H1 (cell line): Measurements from ENCODE around the gene OBP2B. TPM values are rescaled to one million over a fixed set of nuclear protein-coding genes. Genes with fewer than 3 reads are reported as not detected.

Experiments used
- ASH2L ChIP-seq: fragments of 200-600, 300-600 bp; sonication (generic); IDR thresholded peaks from one replicate; pipeline ENCODE4 v1.7.1; 2017; ENCODE audit warnings: low read length
- ATF2 ChIP-seq: IDR thresholded peaks from 2 replicates; pipeline ENCODE4 v1.6.1; 2012; ENCODE audit warnings: low read length, inconsistent platforms
- HDAC6 ChIP-seq: IDR thresholded peaks from one replicate; pipeline ENCODE4 v1.7.1; 2012; ENCODE audit warnings: low read depth, mild to moderate bottlenecking, inconsistent platforms, low read length, moderate library complexity
- POLR2AphosphoS5 ChIP-seq: IDR thresholded peaks from 2 replicates; pipeline ENCODE4 v1.6.1; 2011; ENCODE audit warnings: low read depth, low read length
- SAP30 ChIP-seq: fragments of 300-600 bp; sonication (generic); IDR thresholded peaks from 2 replicates; pipeline ENCODE4 v1.7.1; 2012; ENCODE audit warnings: low read length, moderate library complexity, mild to moderate bottlenecking, inconsistent platforms; ENCODE audit not compliant: insufficient read depth, insufficient replicate concordance
- ZNF274 ChIP-seq: IDR thresholded peaks from 2 replicates; pipeline ENCODE4 v1.7.0; 2012; ENCODE audit warnings: low read length, borderline replicate concordance; ENCODE audit errors: extremely low read depth
- polyA plus RNA-seq, 7 experiments: library from polyadenylated mRNA; depleted of rRNA in 3 of 7; stranded (reverse) in 5 of 7; unstranded in 2 of 7; fragments of >200 nt in 5 of 7; fragments of 200-250 nt in 2 of 7; gene quantifications; 1 replicate in 5 of 7; 2 replicates in 1 of 7; 4 replicates in 1 of 7; pipeline versions ENCODE4 v1.2.1 to v1.2.3, GENCODE V29; 2011 to 2013; ENCODE audit warnings: missing spikeins in 2 of 7, mixed read lengths in 2 of 7
- total RNA-seq: library from RNA; stranded (reverse); fragmentation: NEBNext Ultra II Directional; extraction: Animal tissue kit (Norgen Biotek cat#: 25700); gene quantifications from 2 replicates; pipeline ENCODE4 v1.2.1, GENCODE V29; 2021

OBP2B gene
- total and polyA plus RNA-seq, 2 of the 8 experiments (the other 6 are each of a cell fraction or from before 2014, with no cell fraction given): not detected

GRCh38 chr9:133164191-133164590 is 44.9 kb downstream of the OBP2B start (continued):
- no peak for TF ChIP-seq ATF2
- no peak for TF ChIP-seq ASH2L
- TF ChIP-seq POLR2AphosphoS5: no peak
- no peak for TF ChIP-seq HDAC6
- no peak for TF ChIP-seq ZNF274
- TF ChIP-seq SAP30: no peak
